HepG2 (cell line): ENCODE results near the gene IPMK. TPM values are rescaled to one million over a fixed set of nuclear protein-coding genes. Genes with fewer than 3 reads are reported as not detected.
A peak's percentile ranks its signal among the peaks of the same experiment; 100 is the strongest.

Experiments used
- CENPT ChIP-seq: sonication (generic); formaldehyde crosslinking; IDR thresholded peaks from 2 replicates; pipeline ENCODE4 v1.8.0; 2022; ENCODE audit warnings: low read depth, mild to moderate bottlenecking, moderate library complexity, missing genetic modification reagents
- ELF3 ChIP-seq: IDR thresholded peaks from 2 replicates; pipeline ENCODE4 v1.6.1; 2016; ENCODE audit warnings: missing genetic modification reagents, missing compliant biosample characterization
- HINFP ChIP-seq: sonication (generic); formaldehyde crosslinking; IDR thresholded peaks from 2 replicates; pipeline ENCODE4 v1.4.0; 2020; ENCODE audit warnings: low read depth, mild to moderate bottlenecking, missing genetic modification reagents
- HMG20A ChIP-seq: IDR thresholded peaks from 2 replicates; pipeline ENCODE4 v1.6.1; 2016; ENCODE audit warnings: borderline replicate concordance
- KDM3A ChIP-seq: IDR thresholded peaks from 2 replicates; pipeline ENCODE4 v1.6.1; 2018; ENCODE audit warnings: low read depth, missing compliant biosample characterization
- MXD3 ChIP-seq: IDR thresholded peaks from 2 replicates; pipeline ENCODE4 v1.6.1; 2016; ENCODE audit warnings: mild to moderate bottlenecking, missing biosample characterization, missing genetic modification reagents
- PATZ1 ChIP-seq: sonication (generic); formaldehyde crosslinking; IDR thresholded peaks from 2 replicates; pipeline ENCODE4 v1.4.0; 2020; ENCODE audit warnings: missing genetic modification reagents
- PPARG ChIP-seq: conservative IDR thresholded peaks from 2 replicates; pipeline ENCODE4 v1.6.1; 2016; ENCODE audit warnings: missing biosample characterization, missing genetic modification reagents
- PRDM15 ChIP-seq: sonication (generic); formaldehyde crosslinking; IDR thresholded peaks from 2 replicates; pipeline ENCODE4 v1.4.0; 2020; ENCODE audit warnings: missing genetic modification reagents
- SAP130 ChIP-seq: IDR thresholded peaks from 2 replicates; pipeline ENCODE4 v1.6.1; 2016; ENCODE audit warnings: low read depth
- SIX4 ChIP-seq: sonication (generic); formaldehyde crosslinking; IDR thresholded peaks from 2 replicates; pipeline ENCODE4 v1.4.0; 2020; ENCODE audit warnings: missing genetic modification reagents
- ZBTB34 ChIP-seq: sonication (generic); formaldehyde crosslinking; IDR thresholded peaks from 2 replicates; pipeline ENCODE4 v1.8.0; 2022; ENCODE audit warnings: mild to moderate bottlenecking, missing genetic modification reagents
- ZBTB37 ChIP-seq: sonication (generic); formaldehyde crosslinking; IDR thresholded peaks from 2 replicates; pipeline ENCODE4 v1.4.0; 2020; ENCODE audit warnings: mild to moderate bottlenecking, missing genetic modification reagents
- ZMYM2 ChIP-seq: sonication (generic); formaldehyde crosslinking; IDR thresholded peaks from 2 replicates; pipeline ENCODE4 v1.8.0; 2022; ENCODE audit warnings: mild to moderate bottlenecking, missing genetic modification reagents
- ZNF20 ChIP-seq: sonication (generic); formaldehyde crosslinking; IDR thresholded peaks from 2 replicates; pipeline ENCODE4 v1.4.0; 2020; ENCODE audit warnings: mild to moderate bottlenecking, moderate library complexity, missing genetic modification reagents
- ZNF335 ChIP-seq: sonication (generic); formaldehyde crosslinking; IDR thresholded peaks from 2 replicates; pipeline ENCODE4 v1.4.0; 2020; ENCODE audit warnings: missing genetic modification reagents
- ZNF367 ChIP-seq: sonication (generic); formaldehyde crosslinking; IDR thresholded peaks from 2 replicates; pipeline ENCODE4 v1.4.0; 2020; ENCODE audit warnings: missing genetic modification reagents, borderline replicate concordance
- polyA plus RNA-seq, 8 experiments: library from polyadenylated mRNA; depleted of rRNA in 3 of 8; stranded (reverse) in 7 of 8; unstranded in 1 of 8; fragments of >200 nt; fragmentation: Illumina TruSeq in 4 of 8; extraction: Trizol in 4 of 8; gene quantifications; 2 replicates each; pipeline versions ENCODE4 v1.2.1 to v1.2.3, GENCODE V29; 2011 to 2016; ENCODE audit warnings: low read depth in 4 of 8, missing spikeins in 1 of 8, mixed read lengths in 1 of 8; ENCODE audit not compliant: insufficient read depth in 1 of 8
- total RNA-seq, 5 experiments: library from RNA; depleted of rRNA; stranded (reverse); fragments of >200 nt; fragmentation: Illumina TruSeq; extraction: Trizol; gene quantifications; 2 replicates each; pipeline ENCODE4 v1.2.3, GENCODE V29; 2016; ENCODE audit warnings: low read depth in 1 of 5

The IPMK gene
- total and polyA plus RNA-seq, 2 of the 13 experiments (the other 11 are each of a cell fraction or from before 2014, with no cell fraction given), result 2.7 to 3.9 TPM

GRCh38 chr10:58299580-58299979 is 31.9 kb upstream of the IPMK start (continued):
- TF ChIP-seq PATZ1, result no peak
- no peak for TF ChIP-seq ZBTB34 (CRISPR knock-in tag)
- no peak for TF ChIP-seq KDM3A
- no peak for TF ChIP-seq ZNF335
- TF ChIP-seq SAP130 (CRISPR knock-in tag), result 0 out of 2 replicates have a peak, but pooled peaks have one; percentile 13
- no peak for TF ChIP-seq CENPT (CRISPR knock-in tag)
- no peak for TF ChIP-seq MXD3
- TF ChIP-seq HINFP (CRISPR knock-in tag), result no peak
- no peak for TF ChIP-seq PRDM15 (CRISPR knock-in tag)
- no peak for TF ChIP-seq ZMYM2 (CRISPR knock-in tag)
- TF ChIP-seq ZBTB37 (CRISPR knock-in tag), result no peak
- TF ChIP-seq HMG20A (CRISPR knock-in tag), result no peak
- TF ChIP-seq ELF3 (CRISPR knock-in tag), result no peak
- no peak for TF ChIP-seq SIX4 (CRISPR knock-in tag)
- TF ChIP-seq ZNF367 (CRISPR knock-in tag), result no peak
- TF ChIP-seq PPARG (CRISPR knock-in tag), result 0 out of 2 replicates have a peak, but pooled peaks have one; percentile 22
- TF ChIP-seq ZNF20 (CRISPR knock-in tag), result no peak
